IMR-90 (cell line): Measurements from ENCODE around the gene RFT1.

Experiments used
- BHLHE40 ChIP-seq: fragments of 150-350 bp; IDR thresholded peaks from 2 replicates; pipeline ENCODE4 v1.6.1; 2016; ENCODE audit warnings: mild to moderate bottlenecking, low read depth, low read length
- CEBPB ChIP-seq: IDR thresholded peaks from 2 replicates; pipeline ENCODE4 v1.6.1; 2012; ENCODE audit warnings: low read depth, low read length, improper control_type of control experiment
- CHD1 ChIP-seq: IDR thresholded peaks from 2 replicates; pipeline ENCODE4 v1.6.1; 2012; ENCODE audit warnings: low read depth, low read length, improper control_type of control experiment
- POLR2A ChIP-seq: IDR thresholded peaks from 2 replicates; pipeline ENCODE4 v1.6.1; 2012; ENCODE audit warnings: mild to moderate bottlenecking, low read depth, low read length
- RAD21 ChIP-seq: IDR thresholded peaks from 2 replicates; pipeline ENCODE4 v1.6.1; 2012; ENCODE audit warnings: low read length, improper control_type of control experiment
- RCOR1 ChIP-seq: IDR thresholded peaks from 2 replicates; pipeline ENCODE4 v1.6.1; 2012; ENCODE audit warnings: mild to moderate bottlenecking, low read length, improper control_type of control experiment; ENCODE audit not compliant: insufficient replicate concordance
- RFX5 ChIP-seq: IDR thresholded peaks from 2 replicates; pipeline ENCODE4 v1.8.0; 2012; ENCODE audit warnings: low read depth, mild to moderate bottlenecking, low read length, moderate library complexity
- SMC3 ChIP-seq: fragments of 150-350 bp; IDR thresholded peaks from 2 replicates; pipeline ENCODE4 v1.6.1; 2016; ENCODE audit warnings: low read depth, mild to moderate bottlenecking, antibody characterized with exemption, low read length, moderate library complexity
- TF ChIP-seq, protein P1 (sequence below): conservative IDR thresholded peaks from 2 replicates; pipeline ENCODE4 v1.5.1; 2012; ENCODE audit warnings: mild to moderate bottlenecking, low read depth, low read length, improper control_type of control experiment

DNA sequence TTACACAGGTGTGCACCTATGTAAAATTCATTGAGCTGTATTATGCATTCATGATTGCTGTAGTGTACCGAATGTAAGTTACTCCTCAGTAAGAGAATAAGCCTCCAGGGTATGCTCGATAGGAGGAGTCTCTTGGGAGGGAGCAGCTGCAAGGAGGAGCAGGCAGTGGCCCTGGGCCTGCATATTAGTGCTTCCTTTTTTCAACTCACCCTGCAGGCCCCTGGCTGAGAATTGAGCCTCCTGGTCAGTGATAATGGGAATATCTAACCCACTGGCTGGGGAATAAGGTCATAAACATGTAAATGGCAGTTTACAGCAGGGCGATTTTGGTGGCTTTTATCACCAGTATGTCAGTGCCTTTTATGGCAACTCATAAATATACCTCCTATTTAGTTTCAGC, 62.7 kb downstream of the RFT1 start:
- TF ChIP-seq, protein P1, sequence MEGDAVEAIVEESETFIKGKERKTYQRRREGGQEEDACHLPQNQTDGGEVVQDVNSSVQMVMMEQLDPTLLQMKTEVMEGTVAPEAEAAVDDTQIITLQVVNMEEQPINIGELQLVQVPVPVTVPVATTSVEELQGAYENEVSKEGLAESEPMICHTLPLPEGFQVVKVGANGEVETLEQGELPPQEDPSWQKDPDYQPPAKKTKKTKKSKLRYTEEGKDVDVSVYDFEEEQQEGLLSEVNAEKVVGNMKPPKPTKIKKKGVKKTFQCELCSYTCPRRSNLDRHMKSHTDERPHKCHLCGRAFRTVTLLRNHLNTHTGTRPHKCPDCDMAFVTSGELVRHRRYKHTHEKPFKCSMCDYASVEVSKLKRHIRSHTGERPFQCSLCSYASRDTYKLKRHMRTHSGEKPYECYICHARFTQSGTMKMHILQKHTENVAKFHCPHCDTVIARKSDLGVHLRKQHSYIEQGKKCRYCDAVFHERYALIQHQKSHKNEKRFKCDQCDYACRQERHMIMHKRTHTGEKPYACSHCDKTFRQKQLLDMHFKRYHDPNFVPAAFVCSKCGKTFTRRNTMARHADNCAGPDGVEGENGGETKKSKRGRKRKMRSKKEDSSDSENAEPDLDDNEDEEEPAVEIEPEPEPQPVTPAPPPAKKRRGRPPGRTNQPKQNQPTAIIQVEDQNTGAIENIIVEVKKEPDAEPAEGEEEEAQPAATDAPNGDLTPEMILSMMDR = no peak
- TF ChIP-seq RCOR1 (no peak), POLR2A (no peak), RAD21 (no peak), CHD1 (no peak), CEBPB (no peak), RFX5 (no peak), BHLHE40 (no peak), SMC3 (no peak)
